Immature natural killer cell (primary cell): ENCODE measurements around the gene HBZ. TPM values are rescaled to one million over a fixed set of nuclear protein-coding genes. Genes with fewer than 3 reads are reported as not detected.
"Not testable (repeated sequence)": the region's sequence is repeated elsewhere in the genome, so short reads cannot be mapped to it uniquely, and the experiment has no call there.

Experiments
- DNase-seq, 3 donors: peaks; one replicate each; pipeline ENCODE4 v3.0.0; 2022; ENCODE audit warnings: mixed read lengths in 1 of 3
- H3K27ac Mint-ChIP-seq, 6 donors: one replicate each; pipeline ENCODE4 v1.8.0; 2020; ENCODE audit warnings: mixed read lengths in 6 of 6, mild to moderate bottlenecking in 5 of 6, inconsistent platforms in 4 of 6, moderate library complexity in 3 of 6
- H3K27me3 Mint-ChIP-seq, 3 donors: one replicate each; pipeline ENCODE4 v1.8.0; 2020 to 2021; ENCODE audit warnings: low read depth in 3 of 3, mild to moderate bottlenecking in 3 of 3, mixed read lengths in 3 of 3, moderate library complexity in 3 of 3, inconsistent platforms in 1 of 3
- H3K36me3 Mint-ChIP-seq, 3 donors: one replicate each; pipeline ENCODE4 v1.8.0; 2020; ENCODE audit warnings: mixed read lengths in 3 of 3, inconsistent platforms in 2 of 3, mild to moderate bottlenecking in 2 of 3
- H3K4me1 Mint-ChIP-seq, 2 donors: one replicate each; pipeline ENCODE4 v1.8.0; 2020; ENCODE audit warnings: inconsistent platforms in 2 of 2, mild to moderate bottlenecking in 2 of 2, mixed read lengths in 2 of 2, moderate library complexity in 1 of 2
- H3K4me3 Mint-ChIP-seq, 5 donors: one replicate each; pipeline ENCODE4 v1.8.0; 2020; ENCODE audit warnings: mild to moderate bottlenecking in 5 of 5, mixed read lengths in 5 of 5, inconsistent platforms in 3 of 5, moderate library complexity in 3 of 5
- H3K9me3 Mint-ChIP-seq, 6 donors: one replicate each; pipeline ENCODE4 v1.8.0; 2020; ENCODE audit warnings: mild to moderate bottlenecking in 6 of 6, mixed read lengths in 6 of 6, inconsistent platforms in 4 of 6, moderate library complexity in 3 of 6
- polyA plus RNA-seq, 3 donors: library from polyadenylated mRNA; unstranded; fragments of 300-500 nt; fragmentation: Illumina TruSeq; gene quantifications; one replicate each; pipeline ENCODE4 v1.2.3, GENCODE V29; 2021

The HBZ gene
- polyA plus RNA-seq, 3 donors from 2014 or later, result not detected

- peak overlapping the region in 2 of 5 donors; percentile 30 to 51 for H3K4me3 Mint-ChIP-seq
- H3K27me3 Mint-ChIP-seq, result peaks cover 8 to 20% (median 14%) of the 10 kb centered on the region in 3 donors
- no peak for DNase-seq
- peaks cover 0 to 6% (median 0%) of the 10 kb centered on the region in 3 donors for H3K36me3 Mint-ChIP-seq
- no peaks in the 10 kb centered on the region for H3K9me3 Mint-ChIP-seq
- H3K27ac Mint-ChIP-seq, result no peak overlapping the region
- peaks cover 7 to 10% of the 10 kb centered on the region in 2 donors for H3K4me1 Mint-ChIP-seq
These were observed 29.1 kb downstream of the HBZ start for GRCh38 chr16:181565-182021.

DNA sequence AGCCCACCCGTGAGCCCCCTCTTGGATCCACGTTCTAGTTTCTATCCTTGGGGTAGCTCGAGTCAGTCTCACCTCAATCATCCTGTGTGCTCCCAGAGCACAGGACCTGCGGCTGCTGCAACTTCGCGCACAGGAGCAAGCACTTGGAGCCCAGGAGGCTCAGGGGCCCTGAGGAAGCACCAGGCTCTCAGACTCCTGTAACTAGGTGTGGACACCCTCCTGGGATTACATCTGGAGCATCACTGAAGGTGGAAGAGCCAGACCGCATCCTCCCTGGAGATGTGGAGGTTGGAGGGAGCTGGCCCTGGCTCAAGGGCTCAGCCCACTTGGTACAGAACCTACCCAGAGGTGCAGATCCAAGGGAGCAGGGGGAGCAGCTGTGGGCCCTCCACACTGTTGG, 30.6 kb downstream of the HBZ start:
- Mint-ChIP-seq H3K27ac (no peak overlapping the region), H3K36me3 (peaks cover 0 to 6% (median 0%) of the 10 kb centered on the region in 3 donors), H3K27me3 (peaks cover 2 to 13% (median 12%) of the 10 kb centered on the region in 3 donors), H3K4me1 (peaks cover 6 to 7% of the 10 kb centered on the region in 2 donors), H3K4me3 (no peak overlapping the region), H3K9me3 (no peaks in the 10 kb centered on the region)
- DNase-seq, result no peak

DNA sequence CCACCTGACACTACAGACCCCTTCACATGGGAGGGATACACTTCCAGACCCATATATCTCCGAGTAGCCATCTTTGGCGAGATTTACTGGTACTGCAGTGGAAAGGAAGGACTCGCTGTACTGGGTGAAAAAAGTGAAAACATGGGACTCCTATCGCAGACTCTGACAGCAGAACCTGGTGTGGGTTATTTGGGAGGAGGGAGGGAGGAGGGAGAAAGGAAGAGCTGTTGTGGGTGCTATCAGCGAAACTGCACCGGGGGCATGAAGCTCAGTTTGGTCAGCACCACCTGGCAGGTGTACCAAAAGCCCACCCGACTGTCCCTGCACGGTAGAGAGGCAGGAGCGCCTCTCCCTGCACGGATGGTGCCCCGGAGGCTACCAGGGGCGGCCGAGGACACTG, 32.8 kb downstream of the HBZ start:
- DNase-seq, result no peak
- peaks cover 2 to 21% (median 13%) of the 10 kb centered on the region in 3 donors for H3K36me3 Mint-ChIP-seq
- H3K4me1 Mint-ChIP-seq, result peaks cover 0 to 4% of the 10 kb centered on the region in 2 donors
- H3K9me3 Mint-ChIP-seq, result no peaks in the 10 kb centered on the region
- H3K27me3 Mint-ChIP-seq, result peaks cover 0 to 5% (median 0%) of the 10 kb centered on the region in 3 donors
- H3K4me3 Mint-ChIP-seq, result no peak overlapping the region
- H3K27ac Mint-ChIP-seq, result peak overlapping the region in 1 of 6 donors; percentile 64

- DNase-seq, result no peak
- H3K4me1 Mint-ChIP-seq, result peaks cover 0 to 4% of the 10 kb centered on the region in 2 donors
- peaks cover 3 to 25% (median 15%) of the 10 kb centered on the region in 3 donors for H3K36me3 Mint-ChIP-seq
- H3K9me3 Mint-ChIP-seq, result no peaks in the 10 kb centered on the region
- H3K27me3 Mint-ChIP-seq, result peaks cover 0 to 7% (median 0%) of the 10 kb centered on the region in 3 donors
- H3K4me3 Mint-ChIP-seq, result no peak overlapping the region
- peak overlapping the region in 1 of 6 donors; percentile 16 for H3K27ac Mint-ChIP-seq
These were observed 33.2 kb downstream of the HBZ start for GRCh38 chr16:185691-186090.

- H3K27ac Mint-ChIP-seq, result no peak overlapping the region
- H3K4me3 Mint-ChIP-seq, result no peak overlapping the region
- peaks cover 0 to 14% (median 0%) of the 10 kb centered on the region in 3 donors for H3K27me3 Mint-ChIP-seq
- peaks cover 10 to 39% (median 19%) of the 10 kb centered on the region in 3 donors for H3K36me3 Mint-ChIP-seq
- no peaks in the 10 kb centered on the region for H3K9me3 Mint-ChIP-seq
- no peak for DNase-seq
- peaks cover 0 to 3% of the 10 kb centered on the region in 2 donors for H3K4me1 Mint-ChIP-seq
These were observed 34.9 kb downstream of the HBZ start for GRCh38 chr16:187330-187729.

DNA sequence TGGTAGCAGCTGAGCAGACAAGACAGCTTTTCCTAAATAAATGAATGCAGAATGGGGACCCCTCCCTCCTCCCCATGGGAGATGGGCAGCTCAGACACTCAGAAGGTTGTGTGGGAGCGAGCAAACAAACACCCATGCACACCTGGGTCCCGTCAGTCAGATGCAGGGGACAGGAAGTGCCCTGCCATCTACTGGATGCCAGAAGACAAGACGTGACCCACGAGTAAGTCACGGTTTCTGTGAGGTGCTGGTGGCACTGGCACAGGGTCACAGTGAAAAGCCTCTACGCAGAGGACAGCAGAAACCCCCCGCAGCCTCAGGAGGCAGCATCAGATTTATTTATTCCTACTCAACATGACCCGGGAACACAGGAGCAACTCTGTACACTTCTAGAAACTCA, 36.2 kb downstream of the HBZ start:
- H3K36me3 Mint-ChIP-seq, result peaks cover 14 to 42% (median 23%) of the 10 kb centered on the region in 3 donors
- H3K27me3 Mint-ChIP-seq, result peaks cover 0 to 14% (median 0%) of the 10 kb centered on the region in 3 donors
- H3K9me3 Mint-ChIP-seq, result no peaks in the 10 kb centered on the region
- peak overlapping the region in 3 of 6 donors; percentile 17 to 67 (median 45) for H3K27ac Mint-ChIP-seq
- no peak for DNase-seq
- H3K4me1 Mint-ChIP-seq, result peaks cover 0 to 3% of the 10 kb centered on the region in 2 donors
- H3K4me3 Mint-ChIP-seq, result no peak overlapping the region

GRCh38 chr16:189604-190186, 37.3 kb downstream of the HBZ start:
- no peak for DNase-seq
- peaks cover 0 to 3% of the 10 kb centered on the region in 2 donors for H3K4me1 Mint-ChIP-seq
- H3K4me3 Mint-ChIP-seq, result no peak overlapping the region

GRCh38 chr16:191831-192230, 39.4 kb downstream of the HBZ start:
- H3K27me3 Mint-ChIP-seq, result peaks cover 0 to 14% (median 2%) of the 10 kb centered on the region in 3 donors
- H3K4me1 Mint-ChIP-seq, result peaks cover 0 to 3% of the 10 kb centered on the region in 2 donors
- peak overlapping the region in 3 of 6 donors; percentile 26 to 35 (median 28) for H3K27ac Mint-ChIP-seq
- DNase-seq, result no peak
- no peaks in the 10 kb centered on the region for H3K9me3 Mint-ChIP-seq
- H3K4me3 Mint-ChIP-seq, result no peak overlapping the region
- peaks cover 14 to 41% (median 23%) of the 10 kb centered on the region in 3 donors for H3K36me3 Mint-ChIP-seq

More at GRCh38 chr16:189604-190186, 37.3 kb downstream of the HBZ start:
- no peak overlapping the region for H3K27ac Mint-ChIP-seq
- peaks cover 14 to 43% (median 23%) of the 10 kb centered on the region in 3 donors for H3K36me3 Mint-ChIP-seq
- no peaks in the 10 kb centered on the region for H3K9me3 Mint-ChIP-seq
- peaks cover 0 to 14% (median 0%) of the 10 kb centered on the region in 3 donors for H3K27me3 Mint-ChIP-seq

DNA sequence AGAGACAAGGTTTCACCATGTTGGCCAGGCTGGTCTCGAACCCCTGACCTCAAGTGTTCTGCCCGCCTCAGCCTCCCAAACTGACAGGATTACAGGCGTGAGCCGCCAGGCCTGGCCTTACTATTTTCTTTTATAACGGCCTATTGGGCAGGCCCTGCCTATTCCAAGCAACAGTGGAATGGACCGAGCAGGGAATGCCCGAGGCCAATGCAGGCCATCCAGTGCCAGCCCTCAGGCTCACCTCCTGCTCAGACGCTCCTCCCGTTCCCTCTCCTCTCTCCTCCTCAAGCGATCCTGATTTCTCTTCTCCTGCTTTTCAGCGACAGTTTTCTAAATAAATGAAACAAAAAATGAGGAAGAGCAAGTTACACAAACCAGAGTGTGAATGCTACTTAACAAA, 40.2 kb downstream of the HBZ start:
- H3K27ac Mint-ChIP-seq, result no peak overlapping the region
- peaks cover 0 to 14% (median 2%) of the 10 kb centered on the region in 3 donors for H3K27me3 Mint-ChIP-seq
- no peaks in the 10 kb centered on the region for H3K9me3 Mint-ChIP-seq
- DNase-seq, result no peak
- H3K4me1 Mint-ChIP-seq, result peaks cover 0 to 3% of the 10 kb centered on the region in 2 donors
- H3K4me3 Mint-ChIP-seq, result no peak overlapping the region
- H3K36me3 Mint-ChIP-seq, result peaks cover 14 to 46% (median 23%) of the 10 kb centered on the region in 3 donors

- Mint-ChIP-seq H3K4me1 (peaks cover 0 to 3% of the 10 kb centered on the region in 2 donors), H3K4me3 (no peak overlapping the region), H3K27ac (no peak overlapping the region), H3K27me3 (peaks cover 0 to 13% (median 2%) of the 10 kb centered on the region in 3 donors), H3K36me3 (peaks cover 14 to 51% (median 23%) of the 10 kb centered on the region in 3 donors), H3K9me3 (no peaks in the 10 kb centered on the region)
- no peak for DNase-seq
These were observed 41.0 kb downstream of the HBZ start for GRCh38 chr16:193441-193840.

DNA sequence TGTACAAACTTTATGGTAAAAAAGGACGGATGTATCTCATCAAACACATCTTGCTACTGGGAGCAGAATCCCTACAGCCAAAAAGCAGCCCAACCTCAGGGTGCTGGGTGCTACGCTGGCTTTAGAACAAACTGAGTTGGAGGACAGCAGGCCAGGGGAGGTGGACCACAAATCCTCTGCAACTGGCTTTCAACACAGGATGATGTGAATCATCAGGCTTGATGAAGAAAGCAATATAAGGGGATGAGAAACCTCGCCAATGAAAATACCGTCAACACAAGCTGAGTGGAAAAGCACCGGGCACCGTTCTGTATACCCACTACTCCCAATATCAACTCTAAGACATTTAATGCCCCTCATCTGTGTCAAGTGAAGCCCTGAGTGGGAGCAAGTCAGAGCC, 42.1 kb downstream of the HBZ start:
- H3K27ac Mint-ChIP-seq, result peak overlapping the region in 1 of 6 donors; percentile 23
- DNase-seq, result no peak
- H3K4me3 Mint-ChIP-seq, result no peak overlapping the region
- H3K4me1 Mint-ChIP-seq, result no peaks in the 10 kb centered on the region
- H3K9me3 Mint-ChIP-seq, result no peaks in the 10 kb centered on the region
- peaks cover 0 to 8% (median 2%) of the 10 kb centered on the region in 3 donors for H3K27me3 Mint-ChIP-seq
- H3K36me3 Mint-ChIP-seq, result peaks cover 13 to 47% (median 14%) of the 10 kb centered on the region in 3 donors

DNA sequence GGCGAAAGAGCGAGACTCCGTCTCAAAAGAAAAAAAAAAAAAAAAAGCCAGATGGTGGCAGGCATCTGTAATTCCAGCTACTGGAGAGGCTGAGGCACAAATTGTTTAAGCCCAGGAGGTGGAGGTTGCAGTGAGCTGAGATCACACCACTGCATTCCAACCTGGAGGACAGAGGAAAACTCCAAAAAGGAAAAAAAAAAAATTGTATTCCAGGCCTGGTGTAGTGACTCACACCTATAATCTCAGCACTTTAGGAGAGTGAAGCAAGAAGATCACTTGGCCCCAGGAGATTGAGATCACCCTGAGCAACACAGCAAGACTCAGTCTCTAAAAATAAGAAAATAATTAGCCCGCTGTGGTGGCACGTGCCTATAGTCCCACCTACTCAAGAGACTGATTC, 47.9 kb downstream of the HBZ start:
- no peak for DNase-seq
- no peak overlapping the region for H3K4me3 Mint-ChIP-seq
- no peaks in the 10 kb centered on the region for H3K9me3 Mint-ChIP-seq
- no peak overlapping the region for H3K27ac Mint-ChIP-seq
- peaks cover 0 to 32% (median 6%) of the 10 kb centered on the region in 3 donors for H3K36me3 Mint-ChIP-seq
- H3K27me3 Mint-ChIP-seq, result peaks cover 0 to 2% (median 0%) of the 10 kb centered on the region in 3 donors
- no peaks in the 10 kb centered on the region for H3K4me1 Mint-ChIP-seq

GRCh38 chr16:203246-203645, 50.8 kb downstream of the HBZ start:
- H3K9me3 Mint-ChIP-seq, result no peaks in the 10 kb centered on the region
- H3K4me1 Mint-ChIP-seq, result peaks cover 0 to 4% of the 10 kb centered on the region in 2 donors
- no peak overlapping the region for H3K4me3 Mint-ChIP-seq
- no peak for DNase-seq
- H3K36me3 Mint-ChIP-seq, result peaks cover 13 to 38% (median 13%) of the 10 kb centered on the region in 3 donors
- no peak overlapping the region for H3K27ac Mint-ChIP-seq
- no peaks in the 10 kb centered on the region for H3K27me3 Mint-ChIP-seq

GRCh38 chr16:204046-204445, 51.6 kb downstream of the HBZ start:
- not testable (repeated sequence) for H3K9me3 Mint-ChIP-seq, H3K4me3 Mint-ChIP-seq, H3K4me1 Mint-ChIP-seq, H3K27me3 Mint-ChIP-seq, H3K27ac Mint-ChIP-seq, DNase-seq
- H3K36me3 Mint-ChIP-seq, result peaks cover 13 to 36% (median 13%) of the 10 kb centered on the region in 3 donors
